Measurements from ENCODE around the gene AMBRA1. TPM values are rescaled to one million over a fixed set of nuclear protein-coding genes. Genes with fewer than 3 reads are reported as not detected.

Gene AMBRA1
- total and polyA plus RNA-seq, 2 of the 8 experiments (the other 6 are each of a cell fraction or from before 2014, with no cell fraction given) = 14.2 to 37.4 TPM

DNA sequence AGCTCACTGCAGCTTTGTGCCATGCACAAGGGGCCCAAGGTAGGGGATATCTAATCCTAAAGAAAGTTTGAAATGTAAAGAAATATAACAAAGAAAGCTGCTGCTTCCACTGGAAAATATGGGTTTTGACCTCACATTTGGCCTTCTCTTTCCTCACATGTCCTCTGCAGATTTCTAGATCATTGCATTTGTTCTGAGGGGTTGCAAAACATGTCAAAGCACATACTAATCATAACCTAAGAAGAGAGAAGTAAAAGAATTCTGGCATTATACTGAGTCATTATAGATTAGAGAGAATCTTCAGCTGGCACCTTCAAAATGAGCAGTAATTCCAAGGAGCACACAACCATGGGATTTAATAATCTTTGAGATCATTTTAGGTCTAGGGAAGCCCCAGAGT lies 109.7 kb downstream of the AMBRA1 start:
- H3K79me2 ChIP-seq (ENCODE audit: control insufficient read depth in 1 of 2, insufficient read depth in 2 of 2, low read length in 2 of 2) = no peaks in the 10 kb centered on the region
- H3K56ac ChIP-seq (replicated peaks; ENCODE audit: insufficient read length, low read depth, low read length) = no peak overlapping the region
- H2AK5ac ChIP-seq (ENCODE audit: low read depth, low read length) = no peak overlapping the region
- H3K4me1 ChIP-seq (replicated peaks in 1 of 4; ENCODE audit: control insufficient read depth in 3 of 4, insufficient read depth in 4 of 4, low read length in 3 of 4) = no peaks in the 10 kb centered on the region
- H3K4me2 ChIP-seq (ENCODE audit: insufficient read depth in 1 of 2, low read depth in 2 of 2, low read length in 2 of 2) = no peak overlapping the region
- no peak overlapping the region for H3K27ac ChIP-seq (ENCODE audit: low read depth, low read length)
- no peak overlapping the region for H3K9ac ChIP-seq (replicated peaks in 1 of 4; ENCODE audit: extremely low read depth in 1 of 4, low read depth in 3 of 4, low read length in 3 of 4)
- no peak overlapping the region for H3K23ac ChIP-seq (ENCODE audit: insufficient read length)
- FAIRE-seq (no peak), DNase-seq (ENCODE audit: low read depth in 1 of 2, low spot score in 2 of 2) (no peak)
- CTCF ChIA-PET (ENCODE audit: partially characterized antibody) = interaction anchor here (0.5 to 2.1 kb wide), 7 partner anchors 9 to 81 kb away, joined by 3 to 7 read pairs (median 5); no protein-coding TSS in a partner anchor
- no peak overlapping the region for H4K91ac ChIP-seq (replicated peaks; ENCODE audit: insufficient read length, low read length)
- H2BK5ac ChIP-seq (ENCODE audit: low read depth, low read length) = no peak overlapping the region
- no peak overlapping the region for H3K14ac ChIP-seq (ENCODE audit: insufficient read length)
- no peak overlapping the region for H3K18ac ChIP-seq (ENCODE audit: extremely low read depth, low read length)
- H4K5ac ChIP-seq (ENCODE audit: insufficient read length, low read depth, low read length) = no peak overlapping the region
- no peak overlapping the region for H2BK15ac ChIP-seq (ENCODE audit: low read length)
- no peaks in the 10 kb centered on the region for H4K20me1 ChIP-seq (replicated peaks in 1 of 2; ENCODE audit: control insufficient read depth in 1 of 2, insufficient read depth in 2 of 2, low read length in 2 of 2)
- H2BK20ac ChIP-seq (ENCODE audit: low read length) = no peak overlapping the region
- H3K4me3 ChIP-seq (ENCODE audit: extremely low read depth in 1 of 4, insufficient read depth in 2 of 4, low read depth in 3 of 4, low read length in 4 of 4) = no peak overlapping the region
- H3K23me2 ChIP-seq (ENCODE audit: low read depth, low read length) = no peaks in the 10 kb centered on the region
- H2BK120ac ChIP-seq (replicated peaks; ENCODE audit: low read depth, low read length) = no peak overlapping the region
- H3K4ac ChIP-seq (replicated peaks; ENCODE audit: insufficient read length, low read depth, low read length) = no peak overlapping the region
- H3K36me3 ChIP-seq (ENCODE audit: control insufficient read depth in 2 of 4, insufficient read depth in 4 of 4, low read length in 3 of 4) = no peaks in the 10 kb centered on the region
- peaks cover 2% of the 10 kb centered on the region; the same call in 1 of the 2 replicates for H3K79me1 ChIP-seq (ENCODE audit: low read depth, low read length)
- no peaks in the 10 kb centered on the region for H3K27me3 ChIP-seq (replicated peaks in 1 of 4; ENCODE audit: control insufficient read depth in 3 of 4, extremely low read depth in 1 of 4, insufficient read depth in 3 of 4, low read length in 3 of 4)
- no peak overlapping the region for H2AFZ ChIP-seq (ENCODE audit: low read length)
- no peaks in the 10 kb centered on the region for H3K9me3 ChIP-seq (ENCODE audit: insufficient read depth in 2 of 2, low read depth in 1 of 2, low read length in 1 of 2)
- no peak overlapping the region for H2BK12ac ChIP-seq (ENCODE audit: low read depth, low read length)
- TF ChIP-seq HDAC6 (IDR thresholded peaks at IDR 0.05; ENCODE audit: low read depth, low read length) (no peak), CHD1 (IDR thresholded peaks at IDR 0.05; ENCODE audit: low read depth, low read length) (no peak), MAFK (IDR thresholded peaks at IDR 0.05; ENCODE audit: low read depth, low read length) (no peak)
- H4K8ac ChIP-seq (ENCODE audit: extremely low read depth, insufficient read depth, low read length) = no peak overlapping the region
- POLR2A ChIA-PET (ENCODE audit: partially characterized antibody) = interaction anchor here (1.2 kb wide), 1 partner anchor 16 kb away, joined by 4 read pairs; no protein-coding TSS in a partner anchor

Data from H1 (cell line).